ENCODE results near the gene CACNA2D3.
"Not testable (repeated sequence)": the region's sequence is repeated elsewhere in the genome, so short reads cannot be mapped to it uniquely, and the experiment has no call there.

CACNA2D3 gene

DNA sequence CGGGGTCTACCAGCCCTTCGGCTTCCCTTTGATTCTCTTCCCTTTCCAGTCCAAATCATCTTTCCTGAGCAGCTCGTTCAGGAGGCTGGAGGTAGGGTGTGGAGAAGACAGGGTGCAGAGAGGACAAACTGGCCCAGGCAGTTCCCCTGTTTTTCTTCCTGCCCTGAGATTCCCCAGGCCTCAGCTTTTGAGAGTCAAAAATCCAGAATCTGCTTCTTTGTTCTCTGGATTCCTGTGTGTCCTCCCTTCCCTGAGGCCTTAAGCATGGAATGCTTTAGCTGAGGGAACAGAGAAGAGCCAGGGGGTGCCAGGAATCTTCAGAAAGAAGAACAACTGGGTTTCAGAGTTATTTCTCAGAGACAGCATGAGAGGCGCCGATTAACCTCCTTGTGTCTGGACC is 832.2 kb downstream of the CACNA2D3 start:
- DNase-seq, result no peak

DNA sequence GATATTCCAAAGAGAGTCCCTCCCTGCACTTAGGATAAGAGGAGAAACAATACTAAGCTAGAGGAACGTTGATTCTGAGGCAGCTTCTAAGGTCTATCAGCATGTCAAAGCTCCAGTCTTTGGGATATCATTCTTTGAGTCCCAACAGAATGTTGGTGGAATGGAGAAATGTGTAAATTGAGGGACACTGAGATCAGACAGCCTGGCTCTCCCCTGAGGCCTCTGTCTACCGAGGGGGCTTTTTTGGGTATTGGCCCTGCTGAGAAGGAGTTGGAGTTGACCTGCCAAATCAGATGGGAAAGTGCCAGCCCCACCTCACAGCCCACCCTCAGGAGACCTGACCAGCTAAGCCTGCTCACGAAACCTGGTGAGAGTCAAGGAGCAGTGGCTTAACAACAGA is 833.1 kb downstream of the CACNA2D3 start:
- no peak for DNase-seq

DNA sequence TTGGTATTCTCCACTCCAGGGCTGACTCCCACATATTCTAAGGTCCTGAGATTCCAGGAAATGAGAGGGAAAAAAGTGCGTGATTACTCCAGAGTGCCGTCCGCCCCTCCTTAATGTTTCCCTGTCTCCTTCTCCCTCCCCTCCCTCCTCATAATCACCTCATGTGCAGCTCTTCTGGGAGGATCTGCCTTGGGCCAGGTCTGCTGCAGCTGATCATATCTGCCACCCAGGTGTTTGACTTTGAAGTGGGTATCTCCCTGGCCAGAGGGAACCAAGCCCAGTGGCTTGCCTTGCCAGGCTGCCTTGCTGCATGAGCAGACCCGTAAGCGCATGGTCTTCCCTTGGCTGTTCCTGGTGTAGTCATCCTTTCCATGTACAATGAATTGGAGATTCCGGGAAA is 833.6 kb downstream of the CACNA2D3 start:
- DNase-seq, result no peak

DNA sequence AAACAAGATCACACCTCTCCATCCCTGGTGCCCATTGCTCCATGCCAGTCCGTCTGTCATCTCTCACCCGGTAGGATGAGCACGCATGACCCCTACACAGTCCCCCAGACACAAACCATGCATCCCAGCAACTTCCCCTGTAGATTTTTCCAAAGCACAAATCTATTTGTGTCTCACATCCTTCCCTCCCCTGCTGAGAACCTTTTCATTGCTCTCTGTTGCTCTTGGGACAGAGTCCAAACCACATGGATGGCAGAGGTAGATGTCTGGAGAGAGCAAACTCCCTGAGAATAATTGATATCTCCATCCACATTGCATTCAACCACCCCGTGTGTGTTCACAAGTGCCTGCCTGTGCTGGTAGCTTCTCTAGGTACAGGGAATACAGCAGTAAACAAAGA is 835.4 kb downstream of the CACNA2D3 start:
- DNase-seq, result no peak

DNA sequence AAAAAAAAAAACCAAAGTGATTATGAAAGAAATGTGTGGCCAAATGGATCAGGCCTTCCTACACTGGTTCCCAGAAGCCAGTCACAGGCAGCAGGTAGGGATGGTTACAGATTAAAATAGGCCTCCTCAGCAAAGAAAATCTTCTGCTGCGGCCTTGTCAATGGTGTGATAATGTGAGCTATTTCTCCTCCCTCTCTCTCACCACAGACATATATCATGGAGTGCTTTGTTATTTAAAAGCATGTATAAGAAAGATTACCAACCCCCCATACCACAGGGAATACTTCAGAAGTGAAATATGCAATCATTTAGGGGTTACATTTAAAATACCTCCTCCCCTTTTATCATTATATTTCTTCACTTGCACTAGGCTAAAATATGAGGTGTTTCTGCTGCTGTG is 837.7 kb downstream of the CACNA2D3 start:
- DNase-seq, result no peak

DNA sequence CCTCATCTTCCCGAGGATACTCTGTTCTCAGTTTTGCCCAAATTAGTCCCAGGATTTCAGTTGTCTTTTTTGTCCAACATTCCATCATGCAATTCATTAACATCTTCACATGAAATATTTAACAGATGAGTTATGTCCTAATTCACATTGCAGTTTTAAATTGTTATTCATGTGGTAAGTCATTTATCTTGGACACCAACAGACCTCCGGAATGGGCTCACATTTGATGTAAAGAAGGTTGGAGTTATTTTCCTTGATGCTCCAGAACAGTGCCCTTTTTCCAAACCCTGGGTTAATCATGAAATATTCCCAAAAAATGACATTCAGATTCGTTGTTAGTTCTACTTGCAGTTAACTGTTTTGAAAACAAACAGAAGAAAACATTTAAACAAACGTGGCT is 838.3 kb downstream of the CACNA2D3 start:
- no peak for DNase-seq

DNA sequence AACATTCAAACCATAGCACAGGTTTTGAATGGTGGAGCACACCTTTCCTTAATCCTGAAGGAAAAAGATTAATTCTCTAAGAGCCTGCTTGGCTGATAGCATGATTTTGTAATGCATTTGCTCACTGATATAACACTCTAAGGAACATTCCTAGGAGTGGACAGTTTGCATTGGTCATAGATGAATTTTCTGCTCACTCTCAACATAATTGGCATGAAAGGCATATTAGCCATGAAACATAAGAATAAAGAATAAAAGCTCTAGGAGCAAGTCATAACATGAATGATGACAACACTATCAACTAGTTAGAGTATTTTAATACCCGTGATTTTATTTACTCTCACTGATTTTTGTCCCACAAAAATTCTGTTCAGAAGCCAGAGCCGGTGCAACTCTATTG is 839.8 kb downstream of the CACNA2D3 start:
- no peak for DNase-seq

DNA sequence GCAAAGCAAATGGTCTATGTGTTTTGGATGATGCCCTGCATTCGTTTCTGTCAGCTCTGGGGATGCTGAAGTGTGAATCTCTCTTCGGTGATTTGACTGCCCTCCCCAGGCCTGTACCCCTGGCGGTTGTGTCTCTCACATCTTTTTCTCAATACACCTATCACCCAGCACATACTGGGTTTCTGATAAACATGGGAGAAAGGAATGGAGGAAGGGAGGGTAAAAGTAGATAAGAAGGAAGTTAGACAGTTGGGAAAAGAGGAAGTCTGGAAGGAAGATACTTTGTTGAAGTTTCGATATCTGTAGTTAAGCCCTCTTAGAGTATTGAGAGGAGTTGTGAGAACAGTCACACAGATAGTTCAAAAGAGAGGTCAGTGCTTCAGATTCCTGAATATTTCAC is 841.3 kb downstream of the CACNA2D3 start:
- DNase-seq, result no peak

DNA sequence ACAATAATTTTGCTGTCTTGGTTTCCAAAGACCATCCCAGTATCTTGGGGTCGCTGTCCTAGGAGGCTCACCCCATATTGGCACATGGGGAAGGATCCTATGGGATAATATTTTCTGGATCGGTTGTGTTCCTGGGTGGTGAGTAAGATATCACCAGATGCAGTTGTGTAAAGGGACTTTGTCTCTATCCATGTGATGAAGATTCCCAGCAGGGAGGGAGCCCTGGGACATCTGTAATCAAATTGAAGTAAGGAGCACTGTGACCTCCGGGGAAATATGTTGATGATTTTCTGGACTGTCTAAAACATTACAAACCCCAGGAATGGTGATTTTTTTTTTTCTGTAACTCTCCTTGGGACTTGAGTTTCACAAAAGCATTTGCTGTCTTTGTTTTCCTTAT is 841.7 kb downstream of the CACNA2D3 start:
- DNase-seq, result no peak

DNA sequence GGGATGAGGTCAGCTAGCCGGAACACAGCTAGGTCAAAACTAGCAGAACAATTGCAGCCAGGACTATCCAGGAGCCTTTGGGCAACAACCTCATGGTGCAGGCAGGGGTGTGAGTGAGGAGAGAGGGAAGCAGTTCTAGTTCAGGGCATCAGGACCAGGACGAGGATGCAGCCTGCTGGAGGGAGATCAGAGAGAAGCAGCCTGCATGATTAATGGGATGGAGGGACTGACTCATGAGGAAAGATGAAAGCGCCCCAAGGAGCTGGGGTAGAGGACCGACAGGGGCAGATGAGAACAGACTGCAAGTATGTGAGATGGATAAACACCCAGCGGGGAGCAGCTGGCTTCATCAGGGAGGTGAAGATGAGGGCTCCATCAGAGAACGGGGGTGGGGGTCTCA is 843.4 kb downstream of the CACNA2D3 start:
- no peak for DNase-seq

DNA sequence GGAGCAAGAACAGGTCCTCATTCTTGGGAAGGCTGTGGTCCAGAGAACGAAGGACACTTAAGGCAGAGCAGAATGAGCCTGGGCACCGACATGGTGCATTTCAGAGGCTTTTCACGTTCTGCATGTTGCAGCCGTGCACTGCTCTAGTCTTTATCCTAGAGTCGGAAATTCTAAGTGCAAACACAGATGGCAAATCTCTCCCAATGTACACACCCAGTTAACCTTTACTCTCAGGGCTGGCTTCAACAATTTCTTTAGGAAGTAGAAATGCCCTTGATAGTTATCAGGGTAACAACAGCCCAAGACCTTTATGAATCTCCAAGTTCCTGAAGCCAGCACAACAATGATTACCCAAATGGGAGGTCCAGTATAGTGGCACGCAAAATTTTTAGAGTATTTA is 844.6 kb downstream of the CACNA2D3 start:
- DNase-seq, result no peak

DNA sequence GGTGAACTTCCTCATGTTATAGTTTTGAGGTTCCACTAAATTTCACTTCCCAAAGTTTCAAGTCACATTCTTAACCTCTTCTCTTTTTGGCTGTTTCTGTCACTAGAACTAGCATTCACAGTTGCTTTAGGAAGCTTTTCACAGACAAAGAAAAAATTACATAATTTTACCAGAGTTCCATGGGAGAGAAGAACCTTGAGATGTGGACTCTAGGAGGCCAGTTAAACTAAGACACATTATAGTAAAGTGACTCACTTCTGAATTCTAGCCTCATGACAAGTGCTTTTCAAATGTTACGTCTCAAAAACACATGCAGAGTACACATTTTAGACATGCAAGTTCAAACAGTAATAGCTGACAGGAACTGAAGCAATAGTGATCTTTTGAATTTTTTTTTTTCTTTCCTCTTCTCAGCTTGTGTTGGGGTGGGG is 845.4 kb downstream of the CACNA2D3 start:
- DNase-seq, result no peak

DNA sequence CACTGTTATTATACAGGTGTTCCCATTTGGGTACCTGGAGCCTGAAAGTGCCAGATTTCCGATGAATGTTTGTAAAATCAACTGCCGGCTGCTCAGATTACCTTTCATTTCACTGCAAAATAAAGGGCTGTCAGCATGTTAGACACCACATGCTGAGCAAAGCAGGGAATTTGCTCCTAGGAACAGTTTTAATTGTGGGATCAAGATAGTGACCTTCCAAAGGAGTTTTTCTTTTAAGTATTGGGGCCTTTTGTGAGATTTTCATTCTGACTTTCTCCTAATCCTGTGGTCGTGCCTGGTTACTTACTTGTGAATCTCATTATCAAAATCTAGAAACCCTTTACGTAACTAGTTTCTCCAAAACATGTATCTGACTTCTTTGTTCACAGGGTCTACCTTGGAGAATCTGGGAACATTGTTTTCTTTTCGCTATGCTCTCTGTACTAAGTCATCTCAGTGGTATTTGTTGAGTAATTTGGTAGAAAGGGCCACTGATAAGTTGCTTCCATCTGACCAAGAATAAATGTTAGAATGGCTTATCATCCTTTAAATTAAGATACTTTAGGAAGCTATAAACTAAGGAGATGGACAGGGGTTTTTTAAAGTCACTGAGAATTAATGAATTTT is 846.3 kb downstream of the CACNA2D3 start:
- DNase-seq, result no peak

DNA sequence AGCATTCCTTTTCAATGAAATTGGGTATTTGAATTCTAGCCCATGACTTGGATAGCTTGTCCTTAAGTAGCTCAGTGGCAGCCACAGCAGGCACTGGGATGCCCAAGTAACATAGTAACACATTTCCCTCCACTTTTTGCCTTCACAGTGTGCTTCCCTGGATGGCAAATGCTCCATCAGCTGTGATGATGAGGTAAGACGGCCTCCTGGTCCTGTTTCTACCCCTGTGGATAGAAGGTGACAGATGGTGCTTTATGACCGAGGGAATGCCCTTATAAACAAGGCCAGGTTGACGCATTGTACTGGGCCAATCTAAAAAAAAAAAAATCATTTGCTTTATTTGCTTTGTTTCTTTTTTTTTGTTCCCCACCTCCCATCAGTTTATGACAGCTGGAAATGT is 847.3 kb downstream of the CACNA2D3 start:
- DNase-seq, result no peak

DNA sequence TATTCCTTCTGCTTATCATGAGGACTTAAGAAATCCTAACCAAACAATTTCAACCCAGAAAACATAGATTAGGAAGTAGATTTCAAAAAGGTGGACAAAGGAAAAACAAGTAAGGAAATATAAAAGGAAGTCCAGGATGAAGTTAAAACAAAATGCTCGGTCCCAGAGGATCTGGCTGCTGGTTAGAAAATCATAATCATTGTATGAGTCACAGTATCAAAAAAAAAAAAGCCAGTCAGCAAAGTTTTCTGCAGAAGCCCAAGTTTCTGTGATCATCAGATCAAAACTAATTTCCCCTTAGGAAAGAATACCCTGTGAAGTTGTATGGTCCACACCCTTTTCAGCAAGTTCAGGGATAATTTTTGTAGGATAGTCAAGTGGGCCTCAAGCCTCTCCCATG is 848.5 kb downstream of the CACNA2D3 start:
- no peak for DNase-seq

DNA sequence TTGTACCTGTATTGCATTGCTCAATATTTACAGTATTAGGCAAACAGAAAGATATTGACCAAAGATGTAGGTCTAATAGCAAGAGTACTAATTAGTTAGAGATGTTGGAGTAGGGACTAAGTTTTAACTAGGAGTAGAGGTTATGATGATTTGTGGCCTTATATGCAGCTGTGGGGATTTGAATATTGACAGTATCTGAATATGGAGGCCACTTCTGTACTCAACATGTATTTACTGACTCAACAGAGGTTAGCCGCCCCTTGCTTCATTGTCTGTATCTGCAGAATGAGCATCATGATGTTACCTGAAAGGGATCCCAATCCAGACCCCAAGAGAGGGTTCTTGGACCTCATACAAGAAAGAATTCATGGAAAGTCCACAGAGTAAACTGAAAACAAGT is 855.1 kb downstream of the CACNA2D3 start:
- no peak for DNase-seq

DNA sequence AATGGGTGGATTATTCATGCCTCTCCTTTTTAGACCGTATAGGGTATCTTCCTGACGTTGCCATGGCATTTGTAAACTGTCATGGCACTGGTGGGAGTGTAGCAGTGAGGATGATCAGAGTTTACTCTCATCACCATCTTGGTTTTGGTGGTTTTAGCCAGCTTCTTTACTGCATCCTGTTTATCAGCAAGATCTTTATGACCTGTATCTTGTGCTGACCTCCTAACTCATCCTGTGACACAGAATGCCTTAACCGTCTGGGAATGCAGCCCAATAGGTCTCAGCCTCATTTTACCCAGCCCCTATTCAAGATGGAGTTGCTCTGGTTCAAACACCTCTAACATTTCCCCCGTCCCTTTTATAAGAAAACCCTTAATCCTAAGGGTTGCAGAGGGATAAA is 855.6 kb downstream of the CACNA2D3 start:
- not testable (repeated sequence) for DNase-seq

DNA sequence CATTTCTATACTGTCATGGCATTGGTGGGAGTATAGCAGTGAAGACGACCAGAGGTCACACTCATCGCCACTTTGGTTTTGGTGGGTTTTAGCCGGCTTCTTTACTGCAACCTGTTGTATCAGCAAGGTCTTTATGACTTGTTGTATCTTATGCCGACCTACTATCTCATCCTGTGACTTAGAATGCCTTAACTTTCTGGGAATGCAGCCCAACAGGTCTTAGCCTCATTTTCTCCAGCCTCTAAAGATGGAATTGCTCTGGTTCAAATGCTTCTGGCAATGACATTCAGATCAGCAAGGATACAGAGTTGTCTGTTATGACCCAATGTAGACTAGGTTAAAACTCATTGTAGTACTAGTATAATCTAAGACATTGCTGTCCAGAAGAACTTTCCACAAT is 860.5 kb downstream of the CACNA2D3 start:
- DNase-seq, result no peak

DNA sequence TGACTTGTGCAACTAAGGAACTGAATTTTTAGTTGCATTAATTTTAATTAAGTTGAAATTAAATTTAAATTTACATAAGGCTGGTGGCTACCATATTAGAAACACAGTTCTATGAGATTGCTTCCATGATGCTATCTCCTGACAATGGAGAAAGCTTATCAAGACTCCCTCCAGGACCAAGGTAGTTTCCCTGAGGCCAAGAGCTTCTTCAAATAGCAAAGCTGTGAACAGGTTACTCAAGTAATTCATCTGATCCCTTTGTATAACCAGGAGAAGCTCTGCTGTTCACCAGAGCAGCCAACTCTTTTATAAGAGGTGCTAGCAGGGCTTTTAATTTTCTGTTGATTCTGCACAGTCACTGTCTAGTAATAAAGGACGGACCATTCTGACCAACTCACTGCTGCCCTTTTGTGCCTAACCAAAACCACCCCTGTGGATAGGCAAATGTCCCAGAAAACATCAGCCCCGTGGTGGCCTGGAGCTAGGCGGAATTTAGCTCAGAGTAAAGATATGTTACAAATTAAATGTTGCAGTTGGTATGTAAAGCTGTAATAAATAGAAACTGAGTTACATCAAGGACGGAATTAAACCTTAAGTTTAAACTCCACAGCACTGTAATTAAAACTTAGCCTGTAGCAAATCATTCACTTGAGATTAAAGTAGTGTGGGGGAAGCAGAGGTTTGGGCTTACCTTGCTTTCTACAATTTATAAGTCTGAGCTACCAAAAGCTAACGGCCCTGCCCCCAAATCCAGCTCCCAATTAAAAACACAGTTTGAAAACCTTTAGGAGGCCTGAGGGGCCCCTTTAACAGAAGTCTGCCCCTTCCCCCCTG is 861.1 kb downstream of the CACNA2D3 start:
- no peak for DNase-seq

DNA sequence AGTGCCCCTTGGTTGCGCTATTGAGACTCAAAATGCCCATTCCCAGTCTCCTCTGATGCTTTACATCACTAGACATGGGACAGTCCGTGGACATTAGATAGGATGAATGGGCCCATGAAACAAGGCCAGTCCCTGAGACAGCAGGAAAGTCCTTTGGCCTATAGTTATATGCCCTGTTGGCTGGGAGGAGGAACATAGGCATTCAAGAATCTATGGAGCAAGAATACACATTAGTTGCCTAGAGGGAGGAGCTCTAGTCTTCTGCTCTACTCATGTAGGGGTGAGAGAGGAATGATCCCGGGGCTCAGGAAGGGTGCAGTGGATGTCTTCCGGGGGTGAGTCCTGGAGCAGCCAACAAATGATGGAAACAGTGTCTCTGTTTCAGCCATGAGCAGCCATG is 863.5 kb downstream of the CACNA2D3 start:
- DNase-seq, result no peak

DNA sequence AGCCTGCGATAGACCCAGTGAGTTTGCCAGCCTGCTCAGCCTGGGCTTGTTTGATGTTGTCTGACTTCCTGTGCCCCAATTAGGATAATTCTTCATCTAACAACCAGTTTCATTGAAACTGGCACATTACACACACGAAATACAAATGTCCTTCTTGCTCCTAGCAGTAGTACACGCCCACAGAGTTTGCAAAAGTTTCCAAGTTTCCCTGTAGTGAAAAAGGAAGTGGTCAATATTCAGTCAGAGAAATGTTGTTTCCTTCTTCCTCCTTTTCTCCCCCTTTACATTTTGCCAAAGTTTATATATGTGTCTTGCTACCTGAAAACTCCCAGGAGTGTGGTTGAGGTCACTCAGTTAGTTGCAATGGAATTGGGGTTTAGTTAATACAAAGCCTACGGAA is 863.9 kb downstream of the CACNA2D3 start:
- no peak for DNase-seq

DNA sequence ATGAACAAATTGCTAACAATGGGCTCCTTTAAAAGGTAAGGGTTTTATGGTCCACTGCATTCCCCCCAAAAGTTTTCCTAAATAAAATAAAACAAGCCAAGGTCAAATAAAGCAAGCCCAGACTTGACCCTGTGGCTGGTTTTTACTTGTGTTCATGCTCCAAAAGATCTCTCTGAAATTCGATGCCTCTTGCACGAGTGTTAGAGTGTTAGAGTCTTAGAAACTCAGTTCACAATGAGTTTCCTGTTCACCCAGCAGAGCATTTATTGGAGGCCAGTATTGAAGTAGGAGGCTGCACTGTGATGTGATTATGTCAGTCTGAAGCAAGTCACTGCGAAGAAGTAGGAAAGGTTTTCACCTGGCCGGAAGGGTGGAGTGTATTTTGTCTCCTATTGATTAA is 865.4 kb downstream of the CACNA2D3 start:
- DNase-seq, result no peak

DNA sequence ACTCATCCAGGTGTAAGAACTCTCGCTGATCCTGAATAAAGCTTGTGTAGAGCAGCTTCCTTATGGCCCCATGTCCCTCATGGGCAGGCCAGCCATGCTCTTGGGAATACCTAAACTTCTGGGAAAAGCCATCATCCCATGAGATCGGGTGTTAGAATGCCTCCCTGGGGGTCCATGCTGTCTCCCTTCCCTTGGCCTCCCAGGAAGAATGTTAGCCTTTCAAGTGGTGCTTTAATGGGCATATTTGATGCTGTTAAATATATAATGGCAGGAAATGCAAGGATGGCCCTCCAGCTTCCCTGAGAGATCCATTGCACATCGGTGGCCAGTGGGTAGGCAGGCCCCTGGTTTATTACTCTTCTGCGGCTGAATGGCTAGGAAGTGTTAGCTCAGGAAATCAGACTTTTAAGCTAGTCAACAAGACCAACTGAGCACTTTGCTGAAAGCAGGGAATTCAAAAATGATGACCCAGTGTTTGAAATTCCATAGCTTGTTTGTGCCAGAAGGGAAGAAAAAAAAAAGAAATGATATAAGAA is 866.0 kb downstream of the CACNA2D3 start:
- no peak for DNase-seq

DNA sequence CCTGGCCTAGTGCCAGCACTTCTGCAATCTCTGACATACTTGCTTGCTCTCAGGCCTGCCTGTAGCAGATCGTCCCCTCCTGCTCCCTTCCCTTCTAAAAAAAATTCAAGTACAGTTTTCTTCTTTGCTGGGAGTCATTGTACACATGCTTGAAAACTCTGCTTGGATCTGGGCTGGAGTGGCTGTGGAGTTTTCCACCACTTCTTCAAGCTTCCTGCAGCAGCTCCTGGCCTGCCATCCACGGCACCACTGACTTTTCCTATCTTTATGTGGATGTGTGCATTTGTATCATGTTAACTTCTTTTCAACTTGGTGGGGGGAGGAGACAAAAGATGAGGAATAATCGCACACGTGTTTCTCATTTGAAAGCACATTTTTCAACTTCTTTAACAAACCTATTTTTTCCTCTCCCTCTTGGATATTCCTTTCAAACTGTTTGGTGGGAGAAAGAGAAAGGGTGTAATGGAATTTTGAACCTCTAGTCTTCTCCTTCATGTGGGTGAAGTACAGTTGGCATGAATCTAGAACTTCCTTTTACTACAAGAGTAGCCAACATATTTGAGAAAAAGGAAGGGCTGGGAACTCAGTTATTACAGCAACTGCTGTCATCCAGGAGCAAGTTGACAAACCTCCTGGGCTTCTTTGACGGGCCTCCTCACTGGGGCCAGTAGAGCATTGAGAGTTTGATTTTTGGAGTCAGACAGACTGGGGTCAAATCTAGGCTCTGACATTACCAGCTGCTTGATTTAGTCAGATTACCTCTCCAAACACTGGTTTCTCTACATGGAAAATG is 866.7 kb downstream of the CACNA2D3 start:
- DNase-seq, result no peak
